ENCODE results near the gene ITFG1.

DNA sequence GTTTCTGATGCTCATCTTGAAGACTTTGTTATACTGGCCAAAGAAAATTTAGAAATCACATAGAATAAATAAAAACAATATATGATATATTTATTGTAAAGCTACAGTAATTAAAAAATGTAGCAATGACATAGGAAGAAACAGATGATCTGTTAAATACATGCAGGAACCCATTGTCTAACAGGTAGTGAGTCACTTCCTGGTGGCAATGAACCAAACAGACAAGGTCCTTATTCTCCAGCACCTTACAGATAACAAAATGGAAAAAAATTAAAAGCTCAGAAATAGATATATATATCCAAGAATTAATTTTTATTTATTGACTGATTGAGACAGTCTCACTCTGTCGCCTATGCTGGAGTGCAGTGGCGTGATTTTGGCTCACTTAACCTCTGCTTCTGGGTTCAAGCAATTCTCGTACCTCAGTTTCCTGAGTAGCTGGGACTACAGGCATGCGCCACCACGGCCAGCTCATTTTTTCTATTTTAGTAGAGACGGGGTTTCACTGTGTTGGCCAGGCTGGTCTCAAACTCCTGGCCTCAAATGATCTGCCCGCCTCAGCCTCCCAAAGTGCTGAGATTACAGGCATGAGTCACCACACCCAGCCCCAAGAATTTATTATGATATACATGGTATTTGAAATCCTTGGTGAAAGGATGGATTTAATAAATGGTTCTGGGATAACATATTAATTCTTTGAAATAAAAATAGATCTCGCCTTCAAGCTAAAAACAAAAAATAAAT, 324.6 kb downstream of the ITFG1 start:
- no peak for TF ChIP-seq POLR2A (IDR thresholded peaks at IDR 0.05)
- TF ChIP-seq CTCF (IDR thresholded peaks at IDR 0.05), result no peak

Measured in breast epithelium (tissue), 3 donors.